NAMALWA (cell line): Measurements from ENCODE around the gene RCN2.

Experiments
- DNase-seq: peaks from one replicate; pipeline ENCODE4 v3.0.0-alpha.2; 2015; ENCODE audit warnings: low spot score

The RCN2 gene

DNA sequence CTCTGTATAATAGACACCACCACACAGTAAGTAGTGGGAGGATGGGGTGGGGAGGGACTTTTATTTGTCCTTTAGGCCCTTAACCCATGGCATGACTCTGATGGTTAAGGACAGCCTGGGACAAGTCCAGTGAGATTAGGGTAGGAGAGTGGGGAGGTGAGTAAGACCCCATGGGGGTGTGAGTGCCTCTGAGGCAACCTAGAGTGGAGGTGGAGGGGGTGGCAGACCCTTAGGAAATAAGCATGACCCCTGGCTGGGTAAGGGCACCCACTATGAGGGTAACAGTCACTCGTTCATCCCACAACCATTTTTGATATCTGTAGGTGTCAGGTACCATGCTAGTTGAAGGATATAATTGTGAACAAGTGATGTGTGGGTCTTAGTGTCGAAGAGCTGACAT lies 42.4 kb downstream of the RCN2 start:
- DNase-seq, result no peak

DNA sequence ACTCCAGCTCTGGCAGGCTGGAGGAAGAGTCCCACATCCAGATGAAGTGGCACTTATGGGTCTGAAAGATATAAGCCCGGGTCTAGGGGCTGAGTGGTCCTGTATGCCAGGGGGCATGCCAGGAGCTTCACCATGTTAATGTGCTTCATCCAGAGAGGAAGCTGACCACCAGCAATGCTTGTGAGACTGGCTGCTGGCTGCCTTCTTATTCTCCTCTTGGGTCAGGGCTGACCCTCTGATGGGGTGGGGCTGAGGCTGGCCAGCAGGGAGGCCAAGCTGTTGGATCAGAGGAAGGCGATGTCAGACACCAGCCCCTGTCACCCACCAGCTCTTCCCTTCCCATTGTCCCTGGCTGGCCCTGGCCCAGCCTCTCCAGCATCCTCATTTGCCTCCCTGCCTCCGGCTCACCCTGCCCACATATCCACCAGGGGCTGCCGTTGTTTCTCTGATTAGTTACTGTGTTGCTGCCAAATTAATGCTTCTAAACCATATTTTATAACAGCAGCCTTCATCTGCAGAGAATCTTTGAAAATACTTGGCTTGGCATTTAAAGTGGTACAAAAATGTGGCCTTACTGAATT lies 43.0 kb downstream of the RCN2 start:
- no peak for DNase-seq

DNA sequence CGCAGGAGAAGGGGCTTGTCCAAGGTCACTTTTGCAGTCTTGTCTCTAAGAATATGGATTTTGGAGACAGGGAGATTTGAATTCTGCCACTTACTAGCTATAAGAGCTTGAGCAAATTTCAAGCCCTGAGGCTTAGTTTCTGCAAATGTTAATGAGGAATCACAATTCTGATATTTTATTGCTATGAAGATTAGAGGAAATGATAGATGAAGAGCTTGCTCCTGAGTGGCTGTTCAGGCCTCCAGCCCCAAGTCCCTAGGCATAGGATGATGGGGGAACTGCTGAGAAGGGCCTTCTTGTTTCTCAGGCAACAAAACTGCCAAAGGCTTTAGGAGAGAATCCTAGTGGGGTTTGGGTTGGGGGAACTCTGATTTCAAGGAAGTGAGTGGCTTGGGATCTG lies 44.6 kb downstream of the RCN2 start:
- no peak for DNase-seq

DNA sequence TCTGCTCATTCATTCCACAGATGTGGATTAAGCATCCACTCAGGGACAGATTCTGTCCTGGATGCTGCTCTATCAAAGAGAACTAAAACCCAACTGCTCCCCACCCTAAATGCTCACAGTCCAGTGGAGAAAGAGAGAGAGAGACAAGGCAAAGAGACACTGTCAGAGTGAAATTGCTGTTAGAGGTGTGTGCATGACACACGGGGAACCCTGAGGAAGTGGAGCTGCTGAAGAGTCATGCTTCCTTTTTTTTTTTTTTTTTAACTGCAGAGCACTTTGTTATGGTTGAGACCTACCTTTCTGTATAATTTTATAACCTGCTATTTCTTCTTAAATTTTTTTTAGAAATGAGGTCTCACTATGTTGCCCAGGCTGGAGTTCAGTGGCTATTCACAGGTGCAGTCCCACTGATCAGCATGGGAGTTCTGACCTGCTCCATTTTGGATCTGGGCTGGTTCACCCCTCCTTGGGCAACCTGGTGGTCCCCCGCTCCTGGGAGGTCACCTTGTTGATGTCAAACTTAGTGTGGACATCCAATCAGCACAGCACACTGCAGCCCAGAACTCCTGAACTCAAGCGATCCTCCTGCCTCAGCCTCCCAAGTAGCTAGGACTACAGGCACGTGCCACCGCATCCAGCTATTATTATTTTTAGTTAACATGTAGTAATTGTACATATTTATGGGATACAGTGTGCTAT lies 45.2 kb downstream of the RCN2 start:
- DNase-seq, result no peak

DNA sequence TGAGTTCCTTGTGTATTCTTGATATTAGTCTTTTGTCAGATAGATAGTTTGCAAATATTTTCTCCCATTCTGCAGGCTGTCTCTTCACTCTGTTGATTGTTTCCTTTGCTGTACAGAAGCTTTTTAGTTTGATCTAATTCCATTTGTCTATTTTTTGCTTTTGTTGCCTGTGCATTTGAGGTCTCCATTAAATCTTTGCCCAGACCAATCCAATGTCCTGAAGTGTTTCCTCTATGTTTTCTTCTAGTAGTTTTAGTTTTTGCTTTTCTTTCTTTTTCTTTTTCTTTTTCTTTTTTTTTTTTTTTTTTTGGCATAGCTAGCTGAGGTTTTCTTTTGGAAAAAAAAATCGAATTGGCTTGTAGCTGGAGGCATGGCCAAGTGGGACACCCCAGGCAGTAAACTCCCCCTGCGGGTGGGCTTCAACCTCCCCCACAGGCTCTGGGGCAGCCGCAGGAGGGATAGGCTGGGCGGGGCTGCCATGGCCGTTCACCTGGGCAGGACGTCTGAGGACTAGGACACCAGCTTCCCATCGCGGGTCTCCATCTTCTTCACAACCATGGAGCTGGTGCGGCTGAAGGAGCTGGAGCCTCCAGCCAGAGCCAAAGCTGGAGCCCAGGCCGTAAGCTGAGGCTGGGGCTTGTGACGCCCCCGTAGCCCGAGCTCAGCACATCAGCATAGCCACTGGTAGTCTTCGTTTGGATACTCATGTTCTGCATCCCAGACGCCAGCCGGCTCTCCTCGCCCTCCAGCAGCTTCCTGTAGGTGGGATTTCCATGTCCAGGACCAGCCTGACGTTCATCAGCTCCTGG lies 47.2 kb downstream of the RCN2 start:
- DNase-seq, result no peak

DNA sequence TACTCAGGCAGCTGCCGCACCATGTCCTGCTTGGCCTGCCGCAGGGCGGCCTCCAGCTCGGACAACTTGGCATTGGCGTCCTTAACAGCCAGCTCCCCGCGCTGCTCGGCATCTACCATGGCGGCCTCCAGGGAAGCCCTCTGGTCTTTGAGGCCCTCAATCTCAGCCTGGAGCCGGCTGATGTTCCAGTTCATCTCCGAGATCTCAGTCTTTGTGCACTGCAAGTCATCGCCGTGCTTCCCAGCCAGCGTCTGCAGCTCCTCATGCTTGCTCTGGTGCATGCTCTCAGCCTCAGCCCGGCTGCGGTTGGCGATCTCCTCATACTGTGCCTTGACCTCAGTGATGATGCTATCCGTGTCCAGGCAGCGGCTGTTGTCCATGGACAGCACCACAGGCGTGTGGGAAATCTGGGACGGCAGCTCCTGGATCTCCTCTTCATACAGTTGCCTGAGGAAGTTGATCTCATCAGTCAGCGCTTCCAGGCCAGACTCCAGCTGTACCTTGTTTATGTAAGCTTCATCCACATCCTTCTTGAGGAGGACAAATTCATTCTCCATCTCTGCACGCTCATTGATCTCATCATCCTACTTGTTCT lies 47.9 kb downstream of the RCN2 start:
- no peak for DNase-seq

DNA sequence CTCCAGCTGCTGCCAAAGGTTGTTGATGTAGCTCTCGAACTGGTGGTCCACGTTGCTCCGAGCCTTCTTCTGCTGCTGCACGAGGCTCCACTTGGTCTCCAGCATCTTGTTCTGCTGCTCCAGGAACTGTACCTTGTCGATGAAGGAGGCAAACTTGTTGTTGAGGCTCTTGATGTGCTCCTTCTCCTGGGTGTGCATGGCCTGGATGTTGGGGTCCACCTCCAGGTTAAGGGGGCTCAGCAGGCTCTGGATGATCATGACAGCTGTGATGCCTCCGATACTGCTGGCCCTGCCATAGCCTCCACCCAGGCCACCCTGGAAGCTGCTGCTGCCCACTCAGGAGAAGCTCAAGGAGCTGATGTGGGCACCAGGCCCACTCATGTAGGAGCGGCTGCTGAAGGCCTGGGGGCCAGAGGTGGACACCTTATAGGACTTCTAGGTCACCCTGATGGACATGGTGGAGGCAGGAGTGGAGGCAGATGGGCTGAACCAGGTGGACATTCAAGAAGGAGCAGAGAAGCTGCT lies 48.5 kb downstream of the RCN2 start:
- no peak for DNase-seq

DNA sequence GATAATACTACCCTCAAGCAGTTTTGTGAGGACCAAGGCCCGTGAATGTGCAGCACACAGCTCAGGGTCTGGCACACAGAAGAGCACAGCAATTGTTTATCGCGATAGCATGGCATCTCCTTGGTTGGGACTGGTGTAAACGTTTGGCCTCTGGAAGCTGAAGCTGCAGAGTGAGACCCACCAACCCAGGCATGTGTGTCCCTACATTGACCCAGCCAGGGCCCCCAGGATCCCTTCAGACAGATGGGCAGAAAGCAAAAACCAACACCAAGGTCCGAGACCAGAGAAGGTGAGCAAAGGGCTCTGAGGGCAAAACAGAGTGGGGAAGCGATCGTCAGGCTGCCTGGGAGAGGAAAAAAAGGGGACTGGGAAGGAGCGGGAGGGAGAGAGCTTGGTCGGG lies 50.8 kb downstream of the RCN2 start:
- DNase-seq, result no peak

DNA sequence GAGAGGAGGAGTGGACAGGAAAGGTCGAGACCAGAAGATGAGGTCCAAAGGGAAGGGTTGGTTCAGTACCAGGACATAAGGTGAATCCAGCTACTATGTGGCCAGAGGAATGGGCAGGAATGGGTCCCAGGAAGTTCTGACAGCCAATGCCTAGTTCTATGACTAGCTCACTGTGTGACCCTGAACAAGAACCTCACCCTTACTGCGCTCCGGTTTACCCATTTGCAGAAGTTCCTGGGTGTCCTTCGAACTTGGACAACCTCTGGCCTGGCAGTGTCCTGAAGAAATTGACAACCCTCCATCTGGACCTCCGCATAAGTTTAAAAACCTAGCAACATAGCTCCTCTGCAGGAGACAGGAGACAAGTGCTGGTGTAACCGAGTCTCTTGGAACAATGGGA lies 51.2 kb downstream of the RCN2 start:
- DNase-seq, result no peak

DNA sequence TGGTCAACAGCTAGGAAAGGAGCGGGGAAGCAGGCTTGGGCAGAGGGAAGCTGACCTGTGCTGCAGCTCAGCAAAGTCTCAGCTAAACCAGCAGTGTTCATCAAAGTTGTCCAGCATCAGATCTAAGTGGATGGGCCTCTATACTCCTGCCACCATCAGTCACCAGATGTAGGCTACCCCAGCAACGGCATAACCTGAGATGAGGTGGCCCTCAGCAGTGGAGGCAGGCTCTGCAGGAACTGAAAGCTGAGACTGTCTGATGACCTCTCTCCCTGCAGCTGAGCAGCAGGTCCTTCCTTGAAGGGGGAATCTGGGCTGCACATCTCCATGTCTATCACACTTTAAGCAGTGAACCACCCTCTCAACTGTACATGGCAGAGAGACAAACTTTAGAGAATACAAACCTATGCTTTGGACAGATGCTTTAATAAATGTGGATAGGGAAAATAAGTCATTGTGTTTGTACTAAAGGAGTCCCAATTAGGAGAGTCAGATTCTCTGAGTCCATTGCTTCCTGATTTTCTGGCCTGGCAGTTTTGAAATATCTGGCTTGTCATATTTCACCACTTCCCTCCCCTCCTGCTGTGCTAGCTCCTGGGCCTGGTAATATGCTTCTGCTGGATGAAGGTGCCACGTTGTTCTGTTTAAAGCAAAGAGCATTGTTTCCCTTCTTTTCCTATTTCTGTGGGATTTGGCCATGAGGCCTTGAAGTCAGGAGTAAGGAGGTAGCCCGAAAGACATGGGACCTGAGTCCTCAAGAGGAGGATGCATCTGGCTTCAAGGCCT lies 52.2 kb downstream of the RCN2 start:
- DNase-seq, result no peak

DNA sequence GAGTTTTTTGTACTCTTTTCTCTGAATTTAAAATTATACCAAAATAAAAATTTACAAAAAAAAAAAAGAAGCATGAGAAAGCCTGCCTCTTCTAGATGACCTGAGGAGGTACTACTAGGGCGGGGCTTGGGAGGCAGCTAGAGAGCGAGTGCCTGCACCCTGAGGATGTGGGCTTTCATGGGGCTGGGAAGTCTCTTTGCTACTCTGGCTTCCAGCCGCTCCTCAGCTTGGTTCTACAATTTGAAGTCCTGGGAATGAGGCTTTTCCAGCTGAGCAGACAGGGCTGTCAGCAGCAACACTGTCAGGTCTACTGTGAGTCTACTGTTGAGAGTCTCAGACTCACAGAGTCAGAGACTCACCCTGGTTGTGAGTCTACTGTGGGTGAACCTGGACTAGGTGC lies 55.2 kb downstream of the RCN2 start:
- DNase-seq, result no peak

DNA sequence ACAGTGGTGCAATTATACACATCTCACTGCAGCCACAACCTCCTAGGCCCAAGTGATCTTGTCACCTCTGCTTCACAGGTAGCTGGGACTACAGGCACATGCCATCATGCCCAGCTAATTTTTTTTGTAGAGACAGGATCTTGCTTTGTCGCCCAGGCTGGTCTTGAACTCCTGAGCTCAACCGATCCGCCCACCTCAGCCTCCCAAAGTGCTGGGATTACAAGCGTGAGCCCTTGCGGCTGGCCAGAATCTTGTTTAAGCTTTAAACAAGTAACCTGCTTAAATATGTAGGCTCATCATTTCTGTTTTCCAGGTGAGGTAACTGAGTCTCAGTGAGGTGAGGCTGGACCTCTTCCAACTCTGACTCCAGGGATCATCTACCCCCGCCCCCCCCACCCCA lies 55.7 kb downstream of the RCN2 start:
- no peak for DNase-seq

DNA sequence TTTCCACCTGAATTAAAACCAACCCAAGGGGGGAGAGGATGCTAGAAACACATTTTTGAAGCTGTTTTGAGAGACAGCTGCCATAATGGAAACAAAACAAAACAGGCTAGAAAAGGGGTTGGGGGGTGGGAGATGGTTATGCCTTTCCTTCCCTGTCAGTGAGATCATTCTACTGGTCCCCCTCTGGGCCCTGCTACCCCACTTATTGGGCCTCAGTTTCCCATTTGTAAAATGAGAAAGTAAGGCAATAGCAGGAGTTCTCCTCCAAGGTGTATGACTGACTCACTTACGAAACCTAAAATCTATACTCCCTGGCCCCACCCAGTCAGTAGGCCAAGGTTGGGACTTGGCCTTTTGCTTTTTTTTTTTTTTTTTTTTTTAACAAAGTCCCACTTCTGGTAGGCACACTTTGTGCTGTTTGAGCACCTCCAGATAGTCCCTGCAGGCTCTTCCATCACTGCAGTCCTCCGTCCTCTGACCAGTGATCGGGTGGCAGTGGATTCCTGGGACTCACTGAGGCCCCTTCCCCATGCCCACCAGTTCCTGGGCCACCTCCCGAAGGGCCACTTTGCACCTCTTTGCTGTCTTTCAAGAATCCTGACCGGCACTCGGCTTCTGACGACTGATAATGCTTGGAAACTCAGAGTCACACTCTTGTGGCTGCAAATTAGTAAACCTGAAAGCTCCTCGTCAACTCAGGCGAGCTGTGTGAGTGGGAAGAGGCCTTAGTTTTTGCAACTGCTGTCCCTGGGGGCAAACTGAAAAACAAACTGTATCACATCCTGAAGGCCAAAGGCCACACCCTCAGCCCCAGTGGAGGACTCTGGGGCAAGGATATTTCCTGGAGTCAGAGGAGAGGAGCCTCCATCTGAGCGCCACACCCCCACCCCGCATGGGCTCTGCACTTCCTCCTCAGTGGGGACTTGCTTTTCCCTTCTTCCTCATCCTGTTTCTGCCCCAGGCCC lies 56.6 kb downstream of the RCN2 start:
- DNase-seq, result no peak

DNA sequence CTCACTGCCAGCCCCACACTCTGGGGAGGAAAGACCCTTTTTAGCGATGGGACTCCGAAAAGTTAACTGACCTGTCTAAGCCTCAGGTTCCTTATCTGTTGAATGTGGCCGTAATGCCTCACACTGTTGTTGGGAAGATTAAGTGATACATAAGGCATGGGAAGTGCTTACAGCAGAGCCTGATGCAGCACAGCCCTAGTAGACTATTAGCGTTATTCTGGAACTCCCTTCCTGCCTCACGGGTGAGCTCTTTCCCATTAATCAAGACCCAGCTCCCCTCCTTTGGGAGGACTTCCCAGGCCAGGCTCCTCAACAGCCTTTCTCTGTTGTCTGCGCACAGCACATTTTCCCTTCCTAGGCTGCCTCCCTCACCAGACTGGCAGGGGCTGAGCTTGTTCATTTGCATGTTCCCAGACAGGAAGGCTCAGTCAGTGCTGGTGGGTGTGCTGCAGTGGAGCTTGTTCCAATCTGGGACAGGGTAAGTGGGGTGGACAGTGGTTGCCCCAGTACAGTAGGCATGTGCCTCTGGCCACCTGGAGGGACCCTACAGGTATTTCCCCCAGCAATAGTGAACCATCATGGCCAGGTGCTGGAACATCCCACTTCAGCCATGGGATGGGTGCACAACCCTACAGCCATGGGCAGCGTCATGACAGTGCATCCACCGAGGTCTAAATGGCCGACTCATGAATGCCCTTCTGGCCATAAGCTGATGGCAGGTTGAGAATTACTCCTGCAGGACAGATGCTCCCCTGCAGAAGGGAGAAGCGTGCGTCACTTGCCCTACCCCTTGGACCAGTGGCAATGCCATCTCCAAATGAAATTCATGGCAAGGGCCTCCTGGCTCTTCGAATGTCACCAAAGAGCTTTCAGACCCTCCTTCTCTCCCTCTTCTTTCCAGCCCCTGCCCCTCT lies 57.6 kb downstream of the RCN2 start:
- no peak for DNase-seq

DNA sequence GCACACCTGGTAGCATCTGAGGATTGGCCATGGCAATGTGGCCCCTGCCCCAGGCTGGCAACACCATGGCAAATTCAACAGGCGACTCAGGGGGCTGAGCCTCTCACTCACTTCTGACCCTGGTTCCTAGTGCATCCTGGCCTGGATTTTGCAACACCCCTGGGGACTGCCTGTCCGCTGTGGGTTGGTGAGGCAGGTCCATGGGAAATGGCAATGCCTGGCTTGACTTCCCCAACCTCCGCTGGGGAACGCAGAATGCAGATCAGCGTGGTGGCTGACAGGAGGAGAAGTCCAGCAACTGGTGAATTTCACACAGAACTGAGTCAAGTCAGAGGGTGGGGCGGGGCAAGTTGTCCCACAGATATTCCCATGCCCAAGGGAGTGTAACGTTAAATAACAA lies 59.5 kb downstream of the RCN2 start:
- DNase-seq, result no peak

DNA sequence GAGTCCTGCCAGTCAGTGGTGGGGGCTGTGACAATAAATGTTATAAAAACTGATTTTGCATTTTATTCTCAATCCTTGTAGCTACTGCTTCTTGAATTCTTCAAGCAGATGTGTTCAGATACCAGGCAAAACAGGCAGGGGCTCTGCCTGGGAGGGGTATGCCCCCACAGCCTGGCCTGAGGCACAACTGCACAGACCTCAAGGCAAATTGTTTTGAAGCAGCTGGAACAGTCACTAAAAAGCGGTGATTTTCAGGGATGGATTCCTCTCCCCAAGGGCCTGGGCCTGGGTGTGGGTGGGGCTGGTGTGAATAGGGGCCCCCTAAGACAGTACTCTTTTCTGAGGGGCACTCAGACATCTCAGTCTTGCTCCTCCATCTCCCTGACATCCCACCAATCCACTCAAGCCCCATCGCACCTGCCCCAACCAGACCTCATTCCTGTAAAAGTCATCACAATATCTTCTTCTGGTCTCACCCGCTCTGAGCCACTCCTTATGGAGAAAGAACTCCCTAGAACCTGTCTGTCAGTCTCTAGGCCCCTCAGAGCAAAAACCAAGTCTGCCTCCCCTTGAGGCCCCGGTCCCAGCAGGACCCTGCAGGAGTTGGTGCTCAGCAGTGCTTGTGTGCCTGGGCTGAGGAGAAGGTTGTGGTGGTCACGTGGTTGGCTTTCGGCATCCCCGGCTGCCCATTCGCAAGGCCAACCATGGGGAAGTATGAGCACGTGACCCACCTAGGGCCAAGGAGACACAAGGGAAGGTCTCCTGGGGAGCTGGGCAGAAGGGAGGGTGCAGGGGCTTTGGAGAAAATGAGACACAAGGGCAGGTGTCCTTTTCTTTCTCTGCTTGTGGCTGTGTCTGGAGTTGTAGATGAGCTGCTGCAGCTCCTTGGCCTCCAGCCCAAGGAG lies 60.4 kb downstream of the RCN2 start:
- DNase-seq, result no peak

DNA sequence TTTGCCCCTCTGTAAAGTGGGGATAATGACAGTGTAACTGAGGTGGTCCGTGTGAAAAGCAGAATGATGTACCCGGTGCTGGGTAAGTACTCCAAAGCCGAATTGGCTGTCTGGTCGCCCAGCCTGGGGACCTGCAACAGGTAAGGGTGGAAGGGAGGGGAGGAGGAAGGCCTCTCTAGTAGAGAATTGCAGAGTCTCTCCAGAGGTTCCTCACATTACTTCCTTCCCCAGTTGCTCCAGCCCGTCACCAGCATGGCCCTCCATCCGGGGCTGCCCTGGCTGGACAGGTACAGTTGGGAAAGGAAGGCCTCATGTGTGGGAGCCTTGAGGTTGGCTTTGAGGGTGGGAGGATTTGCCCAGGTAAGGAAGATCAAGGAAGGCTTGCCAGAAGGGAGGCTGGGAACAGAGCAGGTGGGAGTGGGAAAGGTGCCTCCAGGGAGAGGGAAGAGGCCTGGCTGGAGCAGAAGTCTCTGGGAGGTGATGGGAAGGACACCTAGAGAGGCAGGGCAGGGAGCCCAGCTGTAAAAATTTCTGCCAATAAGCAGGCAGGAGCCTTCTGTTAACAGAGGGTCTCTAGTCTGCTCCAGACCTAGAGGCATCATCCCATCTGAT lies 61.7 kb downstream of the RCN2 start:
- DNase-seq, result no peak

DNA sequence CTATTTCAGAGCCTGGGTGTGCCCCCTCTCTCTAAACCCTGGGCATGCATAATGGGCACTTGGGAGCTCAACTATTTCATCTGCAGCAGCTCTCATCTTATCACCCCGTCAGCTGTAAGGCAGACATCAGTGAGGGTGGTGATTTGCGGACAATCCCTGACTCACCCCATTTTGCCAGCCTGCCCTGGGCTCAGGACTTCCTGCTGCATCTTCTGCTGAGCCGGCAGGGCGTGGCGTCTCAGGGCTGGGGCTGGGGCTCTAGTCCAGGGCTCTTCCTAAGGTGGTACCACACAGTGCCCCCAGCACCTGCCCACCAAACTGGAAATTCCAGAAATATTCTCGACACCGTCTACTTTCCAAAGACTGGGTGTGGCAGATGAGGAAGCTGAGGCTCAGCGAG lies 62.5 kb downstream of the RCN2 start:
- DNase-seq, result no peak
